GM12801 (cell line): ENCODE measurements around the gene CLIP1.

Experiments used
- CTCF ChIP-seq: IDR thresholded peaks from one replicate; pipeline ENCODE4 v1.5.1; 2011; ENCODE audit warnings: control low read depth; ENCODE audit not compliant: insufficient read length; ENCODE audit errors: extremely low read depth

The CLIP1 gene

GRCh38 chr12:122421821-122422729 lies at the start of gene CLIP1:
Gene CLIP1 (minus strand): TSS chr12:122422669. CDS start chr12:122380452, 42,217 bp downstream.
- TF ChIP-seq CTCF, result no peak

DNA sequence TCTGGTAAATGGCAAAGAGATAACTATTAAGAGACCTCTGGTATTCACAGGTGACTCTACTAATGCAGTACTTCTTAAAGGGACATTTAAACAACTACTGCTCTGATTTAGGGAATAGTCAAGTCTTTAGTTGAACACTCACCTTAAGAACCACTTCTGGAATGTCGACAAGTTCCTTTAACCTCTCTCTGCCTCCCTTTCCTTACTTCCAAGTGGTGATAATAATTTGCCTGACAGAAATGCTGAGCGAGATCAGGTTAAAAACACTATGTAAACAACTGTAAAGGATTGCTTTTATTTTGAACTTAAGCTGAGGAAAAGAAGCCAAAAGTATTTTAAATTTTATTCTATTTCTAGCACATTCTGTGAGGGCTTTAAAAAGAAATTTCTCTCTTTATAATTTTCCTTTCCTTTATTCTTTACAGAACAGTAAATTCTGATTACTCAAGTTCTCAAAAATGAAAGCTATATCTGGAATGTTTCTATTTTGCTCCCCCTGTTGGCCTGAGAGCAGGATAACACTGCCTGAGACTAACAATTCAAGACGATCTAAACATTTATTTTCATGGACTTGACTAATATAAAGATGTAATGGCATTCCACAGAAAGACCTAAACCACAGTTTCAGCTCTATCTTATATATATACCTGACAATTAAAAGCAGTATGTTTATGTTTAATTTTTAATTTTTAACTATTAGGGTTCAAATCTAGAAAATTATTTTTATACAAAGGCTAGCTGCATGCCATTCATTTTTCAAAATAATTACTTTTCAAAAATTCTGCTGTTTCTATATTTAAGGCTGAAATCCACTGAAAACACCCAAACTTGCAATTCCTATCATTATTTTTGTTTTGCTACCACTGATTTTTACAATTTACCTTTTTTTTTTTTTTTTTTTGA lies 49.1 kb upstream of the CLIP1 start:
- no peak for TF ChIP-seq CTCF

- no peak for TF ChIP-seq CTCF
Measured at GRCh38 chr12:122467983-122468382, 45.5 kb upstream of the CLIP1 start.

DNA sequence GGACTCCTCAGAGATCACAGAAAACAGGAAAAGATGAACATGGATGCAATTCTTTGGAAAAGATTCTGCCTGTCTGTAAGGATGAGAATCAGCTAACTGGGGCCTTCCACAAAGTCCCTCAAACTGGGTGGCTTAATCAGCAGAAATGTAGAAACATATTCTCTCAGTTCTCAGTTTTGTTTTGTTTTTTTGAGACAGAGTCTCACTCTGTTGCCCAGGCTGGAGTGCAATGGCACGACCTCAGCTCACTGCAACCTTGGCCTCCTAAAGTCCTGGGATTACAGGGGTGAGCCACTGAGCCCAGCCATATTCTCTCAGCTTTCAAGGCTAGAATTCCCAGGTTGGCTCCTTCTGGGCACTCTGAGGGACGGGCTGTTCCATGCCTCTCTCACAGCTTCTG lies 38.2 kb upstream of the CLIP1 start:
- no peak for TF ChIP-seq CTCF

DNA sequence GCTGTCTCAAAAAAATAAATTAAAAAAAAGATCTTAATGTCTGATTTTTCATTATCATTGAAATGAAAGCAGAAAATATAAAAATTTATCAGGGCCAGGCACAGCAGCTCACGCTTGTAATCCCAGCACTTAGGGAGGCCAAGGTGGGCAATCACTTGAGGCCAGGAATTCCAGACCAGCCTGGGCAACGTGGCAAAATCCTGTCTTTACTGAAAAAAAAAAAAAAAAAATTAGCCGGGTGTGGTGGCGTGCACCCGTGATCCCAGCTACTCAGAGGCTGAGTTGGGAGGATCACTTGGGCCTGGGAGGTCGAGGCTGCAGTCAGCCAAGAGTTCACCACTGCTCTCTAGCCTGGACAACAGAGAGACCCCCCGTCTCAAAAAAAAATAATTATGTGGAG lies 37.6 kb upstream of the CLIP1 start:
- TF ChIP-seq CTCF, result no peak

DNA sequence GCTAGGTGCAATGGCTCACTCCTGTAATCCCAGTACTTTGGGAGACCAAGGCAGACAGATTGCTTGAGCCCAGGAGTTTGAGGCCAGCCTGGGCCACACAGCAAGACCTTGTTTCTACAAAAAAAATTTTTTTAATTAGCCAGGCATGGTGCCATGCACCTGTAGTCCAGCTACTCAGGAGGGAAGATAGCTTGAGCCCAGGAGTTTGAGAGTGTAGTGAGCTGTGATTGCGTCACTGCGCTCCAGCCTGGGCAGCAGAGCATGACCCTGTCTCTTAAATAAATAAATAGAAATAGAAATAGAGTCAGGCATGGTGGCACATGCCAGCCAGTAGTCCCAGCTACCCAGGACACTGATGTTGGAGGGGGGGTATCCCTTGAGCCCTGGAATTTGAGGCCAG lies 36.7 kb upstream of the CLIP1 start:
- TF ChIP-seq CTCF, result no peak

DNA sequence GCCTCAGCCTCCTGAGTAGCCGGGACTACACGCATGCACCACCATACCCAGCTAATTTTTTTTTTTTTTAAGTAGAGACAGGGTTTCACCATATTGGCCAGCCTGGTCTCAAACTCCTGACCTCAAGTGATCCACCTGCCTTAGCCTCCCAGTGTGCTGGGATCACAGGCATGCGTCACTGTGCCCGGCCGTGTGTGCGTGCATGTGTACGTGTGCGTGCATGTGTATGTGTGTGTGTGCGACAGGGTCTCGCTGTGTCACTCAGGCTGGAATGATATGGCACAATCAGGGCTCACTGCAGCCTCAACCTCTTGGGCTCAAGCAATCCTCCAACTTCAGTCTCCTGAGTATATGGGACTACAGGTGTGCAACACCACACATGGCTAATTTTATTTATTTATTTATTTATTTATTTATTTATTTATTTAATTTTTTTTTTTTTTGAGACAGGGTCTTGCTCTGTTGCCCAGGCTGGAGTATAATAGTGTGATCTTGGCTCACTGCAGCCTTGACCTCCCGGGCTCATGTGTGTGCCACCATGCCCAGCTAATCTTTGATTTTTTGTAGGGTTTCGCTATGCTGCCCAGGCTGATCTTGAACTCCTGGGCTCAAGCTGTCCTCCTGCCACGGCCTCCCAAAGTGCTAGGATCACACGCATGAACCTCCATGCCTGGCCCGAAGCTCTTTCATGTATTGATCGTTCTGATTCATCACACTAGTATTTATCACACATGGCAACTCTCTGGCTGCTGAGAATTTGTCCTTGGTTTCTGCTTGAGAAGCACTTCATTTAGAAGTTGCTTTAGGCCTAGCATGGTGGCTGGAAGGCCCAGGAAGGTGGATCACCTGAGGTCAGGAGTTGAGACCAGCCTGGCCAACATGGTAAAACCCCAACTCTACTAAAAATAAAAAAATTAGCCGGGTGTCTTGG lies 35.9 kb upstream of the CLIP1 start:
- TF ChIP-seq CTCF, result no peak
